IMR-90 (cell line): Measurements from ENCODE around the gene KCNN4.

ENCODE experiments used
- BHLHE40 ChIP-seq: fragments of 150-350 bp; IDR thresholded peaks from 2 replicates; pipeline ENCODE4 v1.6.1; 2016; ENCODE audit warnings: mild to moderate bottlenecking, low read depth, low read length
- CEBPB ChIP-seq: IDR thresholded peaks from 2 replicates; pipeline ENCODE4 v1.6.1; 2012; ENCODE audit warnings: low read depth, low read length, improper control_type of control experiment
- POLR2A ChIP-seq: IDR thresholded peaks from 2 replicates; pipeline ENCODE4 v1.6.1; 2012; ENCODE audit warnings: mild to moderate bottlenecking, low read depth, low read length
- SMC3 ChIP-seq: fragments of 150-350 bp; IDR thresholded peaks from 2 replicates; pipeline ENCODE4 v1.6.1; 2016; ENCODE audit warnings: low read depth, mild to moderate bottlenecking, antibody characterized with exemption, low read length, moderate library complexity
- TF ChIP-seq, protein P1 (sequence below): conservative IDR thresholded peaks from 2 replicates; pipeline ENCODE4 v1.5.1; 2012; ENCODE audit warnings: mild to moderate bottlenecking, low read depth, low read length, improper control_type of control experiment
- TF ChIP-seq, protein P2 (sequence below): fragments of 150-350 bp; IDR thresholded peaks from 2 replicates; pipeline ENCODE4 v1.6.1; 2016; ENCODE audit warnings: low read depth, mild to moderate bottlenecking, low read length, moderate library complexity, borderline replicate concordance
- TF ChIP-seq, protein P3 (sequence below): fragments of 150-350 bp; IDR thresholded peaks from 2 replicates; pipeline ENCODE4 v1.6.1; 2017; ENCODE audit warnings: mild to moderate bottlenecking, antibody characterized with exemption, low read length, low read depth

DNA sequence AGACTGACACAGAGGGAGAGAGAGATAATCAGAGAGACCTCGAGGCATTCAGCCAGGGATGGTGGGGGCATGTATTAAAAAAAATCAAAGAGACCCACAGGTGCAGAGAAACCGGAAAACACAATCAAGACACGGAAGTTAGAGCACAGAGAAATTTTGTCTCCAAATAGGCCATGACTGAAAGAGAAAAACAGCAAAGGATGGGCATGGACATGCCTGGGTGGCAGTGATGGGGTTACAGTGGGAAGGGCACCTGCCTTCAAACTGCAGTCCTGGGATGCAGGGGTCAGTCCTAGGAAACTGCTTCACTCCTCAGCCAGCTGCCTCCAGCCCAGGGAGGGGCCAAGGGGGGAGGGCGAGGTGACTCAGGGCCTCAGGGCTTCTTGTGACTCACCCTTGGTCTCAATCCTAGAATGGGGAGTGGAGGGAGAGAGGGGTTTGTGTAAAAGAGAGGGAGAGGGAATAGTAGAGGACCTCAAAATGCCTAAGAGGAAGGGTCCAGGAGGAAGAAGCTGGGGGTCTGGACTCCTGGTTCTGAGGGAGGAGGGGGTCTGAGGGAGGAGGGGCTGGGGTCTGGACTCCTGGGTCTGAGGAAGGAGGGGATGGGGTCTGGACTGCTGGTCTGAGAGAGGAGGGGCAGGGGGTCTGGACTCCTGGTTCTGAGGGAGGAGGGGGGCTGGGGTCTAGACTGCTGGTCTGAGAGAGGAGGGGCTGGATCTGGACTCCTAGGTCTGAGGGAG, 3.6 kb upstream of the KCNN4 start:
- TF ChIP-seq, protein P1, sequence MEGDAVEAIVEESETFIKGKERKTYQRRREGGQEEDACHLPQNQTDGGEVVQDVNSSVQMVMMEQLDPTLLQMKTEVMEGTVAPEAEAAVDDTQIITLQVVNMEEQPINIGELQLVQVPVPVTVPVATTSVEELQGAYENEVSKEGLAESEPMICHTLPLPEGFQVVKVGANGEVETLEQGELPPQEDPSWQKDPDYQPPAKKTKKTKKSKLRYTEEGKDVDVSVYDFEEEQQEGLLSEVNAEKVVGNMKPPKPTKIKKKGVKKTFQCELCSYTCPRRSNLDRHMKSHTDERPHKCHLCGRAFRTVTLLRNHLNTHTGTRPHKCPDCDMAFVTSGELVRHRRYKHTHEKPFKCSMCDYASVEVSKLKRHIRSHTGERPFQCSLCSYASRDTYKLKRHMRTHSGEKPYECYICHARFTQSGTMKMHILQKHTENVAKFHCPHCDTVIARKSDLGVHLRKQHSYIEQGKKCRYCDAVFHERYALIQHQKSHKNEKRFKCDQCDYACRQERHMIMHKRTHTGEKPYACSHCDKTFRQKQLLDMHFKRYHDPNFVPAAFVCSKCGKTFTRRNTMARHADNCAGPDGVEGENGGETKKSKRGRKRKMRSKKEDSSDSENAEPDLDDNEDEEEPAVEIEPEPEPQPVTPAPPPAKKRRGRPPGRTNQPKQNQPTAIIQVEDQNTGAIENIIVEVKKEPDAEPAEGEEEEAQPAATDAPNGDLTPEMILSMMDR, result no peak; the same call in 1 of the 2 replicates
- TF ChIP-seq BHLHE40 (no peak), POLR2A (no peak), CEBPB (no peak), SMC3 (0 out of 2 replicates have a peak, but pooled peaks have one; percentile 26)
- TF ChIP-seq, protein P2, sequence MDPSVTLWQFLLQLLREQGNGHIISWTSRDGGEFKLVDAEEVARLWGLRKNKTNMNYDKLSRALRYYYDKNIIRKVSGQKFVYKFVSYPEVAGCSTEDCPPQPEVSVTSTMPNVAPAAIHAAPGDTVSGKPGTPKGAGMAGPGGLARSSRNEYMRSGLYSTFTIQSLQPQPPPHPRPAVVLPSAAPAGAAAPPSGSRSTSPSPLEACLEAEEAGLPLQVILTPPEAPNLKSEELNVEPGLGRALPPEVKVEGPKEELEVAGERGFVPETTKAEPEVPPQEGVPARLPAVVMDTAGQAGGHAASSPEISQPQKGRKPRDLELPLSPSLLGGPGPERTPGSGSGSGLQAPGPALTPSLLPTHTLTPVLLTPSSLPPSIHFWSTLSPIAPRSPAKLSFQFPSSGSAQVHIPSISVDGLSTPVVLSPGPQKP, result no peak
- TF ChIP-seq, protein P3, sequence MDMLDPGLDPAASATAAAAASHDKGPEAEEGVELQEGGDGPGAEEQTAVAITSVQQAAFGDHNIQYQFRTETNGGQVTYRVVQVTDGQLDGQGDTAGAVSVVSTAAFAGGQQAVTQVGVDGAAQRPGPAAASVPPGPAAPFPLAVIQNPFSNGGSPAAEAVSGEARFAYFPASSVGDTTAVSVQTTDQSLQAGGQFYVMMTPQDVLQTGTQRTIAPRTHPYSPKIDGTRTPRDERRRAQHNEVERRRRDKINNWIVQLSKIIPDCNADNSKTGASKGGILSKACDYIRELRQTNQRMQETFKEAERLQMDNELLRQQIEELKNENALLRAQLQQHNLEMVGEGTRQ, result no peak
